IMR-90 (cell line): ENCODE data around the gene THRA.

Experiments
- CEBPB ChIP-seq: IDR thresholded peaks from 2 replicates; pipeline ENCODE4 v1.6.1; 2012; ENCODE audit warnings: low read depth, low read length, improper control_type of control experiment
- CHD1 ChIP-seq: IDR thresholded peaks from 2 replicates; pipeline ENCODE4 v1.6.1; 2012; ENCODE audit warnings: low read depth, low read length, improper control_type of control experiment
- FOS ChIP-seq: fragments of 150-350 bp; IDR thresholded peaks from 2 replicates; pipeline ENCODE4 v1.6.1; 2016; ENCODE audit warnings: low read depth, low read length
- MXI1 ChIP-seq: IDR thresholded peaks from 2 replicates; pipeline ENCODE4 v1.6.1; 2012; ENCODE audit warnings: low read depth, mild to moderate bottlenecking, low read length, moderate library complexity, borderline replicate concordance
- POLR2A ChIP-seq: IDR thresholded peaks from 2 replicates; pipeline ENCODE4 v1.6.1; 2012; ENCODE audit warnings: mild to moderate bottlenecking, low read depth, low read length
- RAD21 ChIP-seq: IDR thresholded peaks from 2 replicates; pipeline ENCODE4 v1.6.1; 2012; ENCODE audit warnings: low read length, improper control_type of control experiment
- RCOR1 ChIP-seq: IDR thresholded peaks from 2 replicates; pipeline ENCODE4 v1.6.1; 2012; ENCODE audit warnings: mild to moderate bottlenecking, low read length, improper control_type of control experiment; ENCODE audit not compliant: insufficient replicate concordance
- RFX5 ChIP-seq: IDR thresholded peaks from 2 replicates; pipeline ENCODE4 v1.8.0; 2012; ENCODE audit warnings: low read depth, mild to moderate bottlenecking, low read length, moderate library complexity
- SMC3 ChIP-seq: fragments of 150-350 bp; IDR thresholded peaks from 2 replicates; pipeline ENCODE4 v1.6.1; 2016; ENCODE audit warnings: low read depth, mild to moderate bottlenecking, antibody characterized with exemption, low read length, moderate library complexity
- TF ChIP-seq, protein P1 (sequence below): conservative IDR thresholded peaks from 2 replicates; pipeline ENCODE4 v1.5.1; 2012; ENCODE audit warnings: mild to moderate bottlenecking, low read depth, low read length, improper control_type of control experiment
- TF ChIP-seq, protein P2 (sequence below): fragments of 150-350 bp; IDR thresholded peaks from 2 replicates; pipeline ENCODE4 v1.6.1; 2017; ENCODE audit warnings: mild to moderate bottlenecking, antibody characterized with exemption, low read length, low read depth

DNA sequence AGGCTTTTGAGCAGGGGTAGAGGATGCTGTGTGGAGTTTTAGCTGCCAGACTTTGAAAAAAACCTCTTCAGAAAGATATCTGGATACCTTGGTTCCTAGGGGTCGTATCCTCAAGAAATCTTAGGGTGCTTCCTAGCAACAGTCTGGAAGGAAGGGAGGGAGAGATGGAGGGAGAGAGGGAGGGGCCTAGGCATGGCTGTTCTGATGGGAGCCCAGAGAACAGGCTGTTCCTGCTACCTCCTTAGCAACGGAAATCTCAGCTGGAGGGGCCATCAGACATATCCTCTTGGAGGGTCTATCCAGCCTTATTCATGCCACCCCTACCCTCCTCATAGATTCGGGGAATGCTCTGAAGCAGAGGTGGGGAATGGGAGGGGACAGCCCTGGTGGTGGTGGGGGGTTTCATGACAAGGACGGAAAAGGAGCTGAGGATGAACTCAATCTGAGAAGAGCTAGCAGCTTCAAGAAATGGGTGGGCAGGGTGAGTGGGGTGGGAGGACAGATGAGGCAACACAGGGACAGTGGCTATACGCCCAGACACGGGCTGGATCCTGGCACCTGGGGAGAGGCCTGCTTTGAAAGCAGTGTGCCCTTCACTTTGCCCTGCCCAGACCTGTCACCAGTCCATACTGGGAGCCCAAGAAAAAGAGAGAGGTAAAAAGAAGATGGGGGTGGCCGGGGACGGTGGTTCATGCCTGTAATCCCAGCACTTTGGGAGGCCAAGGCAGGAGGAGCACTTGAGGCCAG, 2.9 kb upstream of the THRA start:
- TF ChIP-seq, protein P1, sequence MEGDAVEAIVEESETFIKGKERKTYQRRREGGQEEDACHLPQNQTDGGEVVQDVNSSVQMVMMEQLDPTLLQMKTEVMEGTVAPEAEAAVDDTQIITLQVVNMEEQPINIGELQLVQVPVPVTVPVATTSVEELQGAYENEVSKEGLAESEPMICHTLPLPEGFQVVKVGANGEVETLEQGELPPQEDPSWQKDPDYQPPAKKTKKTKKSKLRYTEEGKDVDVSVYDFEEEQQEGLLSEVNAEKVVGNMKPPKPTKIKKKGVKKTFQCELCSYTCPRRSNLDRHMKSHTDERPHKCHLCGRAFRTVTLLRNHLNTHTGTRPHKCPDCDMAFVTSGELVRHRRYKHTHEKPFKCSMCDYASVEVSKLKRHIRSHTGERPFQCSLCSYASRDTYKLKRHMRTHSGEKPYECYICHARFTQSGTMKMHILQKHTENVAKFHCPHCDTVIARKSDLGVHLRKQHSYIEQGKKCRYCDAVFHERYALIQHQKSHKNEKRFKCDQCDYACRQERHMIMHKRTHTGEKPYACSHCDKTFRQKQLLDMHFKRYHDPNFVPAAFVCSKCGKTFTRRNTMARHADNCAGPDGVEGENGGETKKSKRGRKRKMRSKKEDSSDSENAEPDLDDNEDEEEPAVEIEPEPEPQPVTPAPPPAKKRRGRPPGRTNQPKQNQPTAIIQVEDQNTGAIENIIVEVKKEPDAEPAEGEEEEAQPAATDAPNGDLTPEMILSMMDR: no peak
- no peak for TF ChIP-seq RAD21
- TF ChIP-seq, protein P2, sequence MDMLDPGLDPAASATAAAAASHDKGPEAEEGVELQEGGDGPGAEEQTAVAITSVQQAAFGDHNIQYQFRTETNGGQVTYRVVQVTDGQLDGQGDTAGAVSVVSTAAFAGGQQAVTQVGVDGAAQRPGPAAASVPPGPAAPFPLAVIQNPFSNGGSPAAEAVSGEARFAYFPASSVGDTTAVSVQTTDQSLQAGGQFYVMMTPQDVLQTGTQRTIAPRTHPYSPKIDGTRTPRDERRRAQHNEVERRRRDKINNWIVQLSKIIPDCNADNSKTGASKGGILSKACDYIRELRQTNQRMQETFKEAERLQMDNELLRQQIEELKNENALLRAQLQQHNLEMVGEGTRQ: no peak
- no peak for TF ChIP-seq POLR2A
- TF ChIP-seq SMC3: no peak
- no peak for TF ChIP-seq FOS
- TF ChIP-seq CHD1: no peak
- TF ChIP-seq MXI1: no peak
- no peak for TF ChIP-seq CEBPB
- no peak for TF ChIP-seq RCOR1
- TF ChIP-seq RFX5: no peak
